Mucosa of stomach (tissue), 1 donor: Measurements from ENCODE around the gene SH3PXD2A.
"Not testable (repeated sequence)": the region's sequence is repeated elsewhere in the genome, so short reads cannot be mapped to it uniquely, and the experiment has no call there.

Experiments used
- H3K27me3 ChIP-seq: one replicate; pipeline ENCODE4 v1.7.0; 2013; ENCODE audit warnings: mild to moderate bottlenecking, low read length; ENCODE audit not compliant: control insufficient read depth, insufficient read depth
- H3K36me3 ChIP-seq: one replicate; pipeline ENCODE4 v1.7.0; 2013; ENCODE audit warnings: low read length; ENCODE audit not compliant: control insufficient read depth, insufficient read depth
- H3K4me1 ChIP-seq: one replicate; pipeline ENCODE4 v1.7.0; 2013; ENCODE audit warnings: mild to moderate bottlenecking, low read length; ENCODE audit not compliant: control insufficient read depth, insufficient read depth
- H3K4me3 ChIP-seq: one replicate; pipeline ENCODE4 v1.7.0; 2013; ENCODE audit warnings: low read length
- H3K9ac ChIP-seq: one replicate; pipeline ENCODE4 v1.7.0; 2013; ENCODE audit warnings: mild to moderate bottlenecking, low read length, moderate library complexity
- H3K9me3 ChIP-seq: one replicate; pipeline ENCODE4 v1.7.0; 2013; ENCODE audit warnings: mild to moderate bottlenecking, low read length, moderate library complexity; ENCODE audit not compliant: control insufficient read depth
- donor health status: Pancreatic carcinoma.

The SH3PXD2A gene

GRCh38 chr10:103632871-103633270 lies 222.5 kb downstream of the SH3PXD2A start:
- H3K4me3 ChIP-seq, H3K9ac ChIP-seq, H3K9me3 ChIP-seq, H3K36me3 ChIP-seq, H3K27me3 ChIP-seq: not testable (repeated sequence)
- H3K4me1 ChIP-seq: peaks cover 11% of the 10 kb centered on the region

GRCh38 chr10:103632247-103632642 lies 223.1 kb downstream of the SH3PXD2A start:
- Histone ChIP-seq H3K27me3 (no peaks in the 10 kb centered on the region), H3K4me1 (peaks cover 6% of the 10 kb centered on the region), H3K4me3 (no peak overlapping the region), H3K9me3 (no peaks in the 10 kb centered on the region), H3K9ac (no peak overlapping the region), H3K36me3 (peaks cover 4% of the 10 kb centered on the region)

GRCh38 chr10:103630156-103630555 lies 225.2 kb downstream of the SH3PXD2A start:
- Histone ChIP-seq H3K9ac (no peak overlapping the region), H3K4me3 (no peak overlapping the region), H3K4me1 (peaks cover 6% of the 10 kb centered on the region), H3K27me3 (no peaks in the 10 kb centered on the region), H3K36me3 (peaks cover 4% of the 10 kb centered on the region), H3K9me3 (no peaks in the 10 kb centered on the region)

GRCh38 chr10:103629581-103629980 lies 225.8 kb downstream of the SH3PXD2A start:
- Histone ChIP-seq H3K27me3 (no peaks in the 10 kb centered on the region), H3K9me3 (no peaks in the 10 kb centered on the region), H3K36me3 (peaks cover 4% of the 10 kb centered on the region), H3K4me1 (peaks cover 6% of the 10 kb centered on the region), H3K4me3 (no peak overlapping the region), H3K9ac (no peak overlapping the region)

- Histone ChIP-seq H3K9ac (no peak overlapping the region), H3K4me3 (no peak overlapping the region), H3K27me3 (no peaks in the 10 kb centered on the region), H3K36me3 (peaks cover 4% of the 10 kb centered on the region), H3K9me3 (no peaks in the 10 kb centered on the region), H3K4me1 (peaks cover 6% of the 10 kb centered on the region)
These were observed 227.5 kb downstream of the SH3PXD2A start for GRCh38 chr10:103627893-103628292.

- Histone ChIP-seq H3K36me3 (peaks cover 9% of the 10 kb centered on the region), H3K4me1 (peaks cover 4% of the 10 kb centered on the region), H3K9me3 (no peaks in the 10 kb centered on the region), H3K27me3 (no peaks in the 10 kb centered on the region), H3K4me3 (no peak overlapping the region), H3K9ac (no peak overlapping the region)
These were observed 228.1 kb downstream of the SH3PXD2A start for GRCh38 chr10:103627111-103627892.

- Histone ChIP-seq H3K9ac (no peak overlapping the region), H3K27me3 (no peaks in the 10 kb centered on the region), H3K4me1 (no peaks in the 10 kb centered on the region), H3K9me3 (no peaks in the 10 kb centered on the region), H3K4me3 (no peak overlapping the region), H3K36me3 (peaks cover 9% of the 10 kb centered on the region)
These were observed 229.2 kb downstream of the SH3PXD2A start for GRCh38 chr10:103626178-103626577.

GRCh38 chr10:103622935-103623574 lies 232.3 kb downstream of the SH3PXD2A start:
- H3K4me1 ChIP-seq: peaks cover 12% of the 10 kb centered on the region
- no peaks in the 10 kb centered on the region for H3K9me3 ChIP-seq
- no peak overlapping the region for H3K4me3 ChIP-seq
- peaks cover 17% of the 10 kb centered on the region for H3K36me3 ChIP-seq
- no peak overlapping the region for H3K9ac ChIP-seq
- H3K27me3 ChIP-seq: no peaks in the 10 kb centered on the region

- no peak overlapping the region for H3K4me3 ChIP-seq
- H3K9ac ChIP-seq: no peak overlapping the region
- H3K4me1 ChIP-seq: peaks cover 14% of the 10 kb centered on the region
- no peaks in the 10 kb centered on the region for H3K9me3 ChIP-seq
- no peaks in the 10 kb centered on the region for H3K27me3 ChIP-seq
- peaks cover 17% of the 10 kb centered on the region for H3K36me3 ChIP-seq
These were observed 233.1 kb downstream of the SH3PXD2A start for GRCh38 chr10:103622286-103622685.

GRCh38 chr10:103621783-103622125 lies 233.6 kb downstream of the SH3PXD2A start:
- H3K27me3 ChIP-seq: no peaks in the 10 kb centered on the region
- H3K4me3 ChIP-seq: no peak overlapping the region
- H3K36me3 ChIP-seq: peaks cover 17% of the 10 kb centered on the region
- H3K4me1 ChIP-seq: peaks cover 19% of the 10 kb centered on the region
- no peak overlapping the region for H3K9ac ChIP-seq
- no peaks in the 10 kb centered on the region for H3K9me3 ChIP-seq

- H3K36me3 ChIP-seq: peaks cover 17% of the 10 kb centered on the region
These were observed 234.2 kb downstream of the SH3PXD2A start for GRCh38 chr10:103620891-103621782.

GRCh38 chr10:103620352-103620740 lies 235.0 kb downstream of the SH3PXD2A start:
- no peak overlapping the region for H3K9ac ChIP-seq
- H3K27me3 ChIP-seq: no peaks in the 10 kb centered on the region
- peaks cover 19% of the 10 kb centered on the region for H3K4me1 ChIP-seq
- H3K4me3 ChIP-seq: no peak overlapping the region
- no peaks in the 10 kb centered on the region for H3K9me3 ChIP-seq
- H3K36me3 ChIP-seq: peaks cover 17% of the 10 kb centered on the region

More at GRCh38 chr10:103620891-103621782, 234.2 kb downstream of the SH3PXD2A start:
- Histone ChIP-seq H3K4me1 (peaks cover 19% of the 10 kb centered on the region), H3K9ac (no peak overlapping the region), H3K27me3 (no peaks in the 10 kb centered on the region), H3K4me3 (no peak overlapping the region), H3K9me3 (no peaks in the 10 kb centered on the region)
